ENCODE data around the gene SLC39A2. TPM values are rescaled to one million over a fixed set of nuclear protein-coding genes. Genes with fewer than 3 reads are reported as not detected.
"Not testable (repeated sequence)": the region's sequence is repeated elsewhere in the genome, so short reads cannot be mapped to it uniquely, and the experiment has no call there.

SLC39A2 gene
- total and polyA plus RNA-seq, 2 experiments from 2014 or later, result not detected

- Histone ChIP-seq H3F3A (replicated peaks; ENCODE audit: low read depth) (no peaks in the 10 kb centered on the region), H3K79me2 (replicated peaks; ENCODE audit: insufficient read depth) (no peaks in the 10 kb centered on the region), H4K20me1 (replicated peaks; ENCODE audit: insufficient read depth) (no peaks in the 10 kb centered on the region), H3K4me1 (ENCODE audit: insufficient read depth) (no peaks in the 10 kb centered on the region), H3K36me3 (ENCODE audit: insufficient read depth) (no peaks in the 10 kb centered on the region), H3K27ac (ENCODE audit: low read depth) (no peak overlapping the region), H3K9me2 (ENCODE audit: insufficient read depth) (no peaks in the 10 kb centered on the region), H3K4me2 (no peak overlapping the region), H2AFZ (no peak overlapping the region; the same call in 1 of the 2 replicates), H3K27me3 (ENCODE audit: insufficient read depth) (no peaks in the 10 kb centered on the region), H3K4me3 (no peak overlapping the region)
- no peak for TF ChIP-seq POLR2AphosphoS5 (IDR thresholded peaks at IDR 0.05; ENCODE audit: low read depth)
- no peak for DNase-seq (ENCODE audit: low spot score)
- H3K36me3 Mint-ChIP-seq (ENCODE audit: low read depth), result no peaks in the 10 kb centered on the region
- no peaks in the 10 kb centered on the region for H3K27me3 Mint-ChIP-seq (ENCODE audit: insufficient read depth, low read depth, poor library complexity)
- no peaks in the 10 kb centered on the region for H3K9me3 Mint-ChIP-seq
- no peak for ATAC-seq
- H3K27ac Mint-ChIP-seq, result no peak overlapping the region
- no peak overlapping the region for H3K4me3 Mint-ChIP-seq
- no peaks in the 10 kb centered on the region for H3K4me1 Mint-ChIP-seq
Observed at GRCh38 chr14:20980906-20981305, 18.2 kb upstream of the SLC39A2 start.

DNA sequence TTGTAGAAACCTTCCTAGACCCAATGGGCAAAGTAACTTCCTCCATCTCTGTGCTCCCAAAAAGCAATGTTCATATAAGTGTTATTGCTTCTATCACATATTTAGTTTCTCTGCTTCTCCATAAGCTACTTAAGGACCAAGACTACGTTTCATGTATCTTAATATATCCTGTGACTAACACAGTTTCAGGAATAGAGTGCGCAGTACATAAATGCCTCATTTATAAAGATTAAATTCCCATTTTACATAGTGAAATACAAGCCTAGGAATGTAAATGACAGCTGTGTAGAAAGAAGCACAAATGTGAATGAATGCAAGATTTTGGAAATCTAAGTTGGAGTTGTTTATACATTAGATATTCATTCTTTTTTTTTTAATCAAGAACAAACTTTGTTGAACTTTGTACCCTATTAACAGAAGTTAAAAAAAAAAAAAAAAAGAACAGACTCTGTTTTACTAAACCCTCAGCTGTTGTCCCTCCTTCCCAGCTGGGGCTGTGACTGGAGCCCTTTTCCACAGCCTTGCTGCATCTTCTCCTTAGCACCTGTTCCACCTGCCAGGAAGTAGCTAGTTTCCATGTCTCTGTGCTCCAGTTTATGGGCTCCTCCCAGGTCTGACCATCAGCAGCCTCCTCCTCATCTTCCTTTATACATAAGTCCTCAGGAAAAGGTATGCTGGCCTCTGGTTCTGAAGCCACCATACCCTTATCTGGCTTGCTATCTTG is 16.3 kb upstream of the SLC39A2 start:
- no peaks in the 10 kb centered on the region for H3K36me3 Mint-ChIP-seq (ENCODE audit: low read depth)
- H3F3A ChIP-seq (replicated peaks; ENCODE audit: low read depth), result no peaks in the 10 kb centered on the region
- H3K4me3 ChIP-seq, result no peak overlapping the region
- H3K27ac ChIP-seq (ENCODE audit: low read depth), result no peak overlapping the region
- H3K4me2 ChIP-seq, result no peak overlapping the region
- TF ChIP-seq ZNF331 (CRISPR knock-in tag; IDR thresholded peaks at IDR 0.05; ENCODE audit: low read depth) (no peak), EZH2 (IDR thresholded peaks at IDR 0.05; ENCODE audit: low read depth, unreplicated experiment) (no peak), CREB1 (CRISPR knock-in tag; IDR thresholded peaks at IDR 0.05; ENCODE audit: low read depth) (no peak), REST (IDR thresholded peaks at IDR 0.05; ENCODE audit: unreplicated experiment) (no peak), NANOG (IDR thresholded peaks at IDR 0.05; ENCODE audit: borderline replicate concordance) (no peak), ZNF114 (CRISPR knock-in tag; IDR thresholded peaks at IDR 0.05) (no peak), POLR2AphosphoS5 (IDR thresholded peaks at IDR 0.05; ENCODE audit: low read depth) (no peak), JUNB (IDR thresholded peaks at IDR 0.05; ENCODE audit: unreplicated experiment) (no peak)
- TF ChIP-seq, protein P1, sequence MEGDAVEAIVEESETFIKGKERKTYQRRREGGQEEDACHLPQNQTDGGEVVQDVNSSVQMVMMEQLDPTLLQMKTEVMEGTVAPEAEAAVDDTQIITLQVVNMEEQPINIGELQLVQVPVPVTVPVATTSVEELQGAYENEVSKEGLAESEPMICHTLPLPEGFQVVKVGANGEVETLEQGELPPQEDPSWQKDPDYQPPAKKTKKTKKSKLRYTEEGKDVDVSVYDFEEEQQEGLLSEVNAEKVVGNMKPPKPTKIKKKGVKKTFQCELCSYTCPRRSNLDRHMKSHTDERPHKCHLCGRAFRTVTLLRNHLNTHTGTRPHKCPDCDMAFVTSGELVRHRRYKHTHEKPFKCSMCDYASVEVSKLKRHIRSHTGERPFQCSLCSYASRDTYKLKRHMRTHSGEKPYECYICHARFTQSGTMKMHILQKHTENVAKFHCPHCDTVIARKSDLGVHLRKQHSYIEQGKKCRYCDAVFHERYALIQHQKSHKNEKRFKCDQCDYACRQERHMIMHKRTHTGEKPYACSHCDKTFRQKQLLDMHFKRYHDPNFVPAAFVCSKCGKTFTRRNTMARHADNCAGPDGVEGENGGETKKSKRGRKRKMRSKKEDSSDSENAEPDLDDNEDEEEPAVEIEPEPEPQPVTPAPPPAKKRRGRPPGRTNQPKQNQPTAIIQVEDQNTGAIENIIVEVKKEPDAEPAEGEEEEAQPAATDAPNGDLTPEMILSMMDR (conservative IDR thresholded peaks at IDR 0.05; ENCODE audit: low read depth in 2 of 2), result no peak
- H3K36me3 ChIP-seq (ENCODE audit: insufficient read depth), result no peaks in the 10 kb centered on the region
- no peaks in the 10 kb centered on the region for H3K9me3 Mint-ChIP-seq
- no peak for ATAC-seq
- no peaks in the 10 kb centered on the region for H3K4me1 Mint-ChIP-seq
- H3K4me3 Mint-ChIP-seq, result no peak overlapping the region
- H3K27me3 ChIP-seq (ENCODE audit: insufficient read depth), result no peaks in the 10 kb centered on the region
- H3K27ac Mint-ChIP-seq, result no peak overlapping the region; the same call in 1 of the 2 replicates
- H2AFZ ChIP-seq, result no peak overlapping the region
- no peaks in the 10 kb centered on the region for H3K4me1 ChIP-seq (ENCODE audit: insufficient read depth)
- H3K27me3 Mint-ChIP-seq (ENCODE audit: insufficient read depth, low read depth, poor library complexity), result no peaks in the 10 kb centered on the region
- no peaks in the 10 kb centered on the region for H4K20me1 ChIP-seq (replicated peaks; ENCODE audit: insufficient read depth)
- no peaks in the 10 kb centered on the region for H3K79me2 ChIP-seq (replicated peaks; ENCODE audit: insufficient read depth)
- DNase-seq (ENCODE audit: low spot score), result no peak
- peaks cover 7% of the 10 kb centered on the region; the same call in 1 of the 2 replicates for H3K9me2 ChIP-seq (ENCODE audit: insufficient read depth)

DNA sequence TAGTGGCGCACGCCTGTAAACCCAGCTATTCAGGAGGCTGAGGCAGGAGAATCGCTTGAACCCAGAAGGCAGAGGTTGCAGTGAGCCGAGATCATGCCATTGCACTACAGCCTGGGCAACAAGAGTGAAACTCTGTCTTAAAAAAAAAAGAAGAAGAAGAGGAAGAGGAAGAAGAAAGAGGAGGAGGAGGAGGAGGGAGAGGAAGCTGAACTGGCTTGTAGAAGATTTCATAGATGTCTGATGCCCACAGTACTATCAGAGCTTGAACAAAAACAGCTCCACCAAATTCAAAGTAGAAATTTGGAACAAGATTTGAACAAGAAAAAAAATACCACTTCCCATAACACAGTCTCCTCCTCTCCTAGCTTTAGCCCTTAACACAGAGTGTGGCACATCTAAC is 13.4 kb upstream of the SLC39A2 start:
- H3K4me1 Mint-ChIP-seq; H3F3A ChIP-seq (replicated peaks; ENCODE audit: low read depth); H3K9me3 Mint-ChIP-seq; H3K27me3 ChIP-seq (ENCODE audit: insufficient read depth); H3K27me3 Mint-ChIP-seq (ENCODE audit: insufficient read depth, low read depth, poor library complexity); H3K36me3 ChIP-seq (ENCODE audit: insufficient read depth); H3K4me3 ChIP-seq; H3K36me3 Mint-ChIP-seq (ENCODE audit: low read depth); DNase-seq (ENCODE audit: low spot score); H3K79me2 ChIP-seq (replicated peaks; ENCODE audit: insufficient read depth); H4K20me1 ChIP-seq (replicated peaks; ENCODE audit: insufficient read depth); H3K4me2 ChIP-seq; H2AFZ ChIP-seq; H3K27ac ChIP-seq (ENCODE audit: low read depth); H3K4me1 ChIP-seq (ENCODE audit: insufficient read depth); ATAC-seq; H3K27ac Mint-ChIP-seq; H3K4me3 Mint-ChIP-seq: not testable (repeated sequence)
- peaks cover 17% of the 10 kb centered on the region; the same call in 1 of the 2 replicates for H3K9me2 ChIP-seq (ENCODE audit: insufficient read depth)
